Neutrophil (primary cell): ENCODE results near the gene GRB14.

Experiments used
- H3K27ac ChIP-seq: fragments of 200-600 bp; sonication (generic); 2 replicates; pipeline ENCODE4 v1.5.1; 2016; ENCODE audit warnings: mild to moderate bottlenecking, moderate library complexity
- H3K27me3 ChIP-seq: fragments of 200-600 bp; sonication (generic); 2 replicates; pipeline ENCODE4 v1.6.0; 2016; ENCODE audit warnings: mild to moderate bottlenecking
- H3K36me3 ChIP-seq: fragments of 200-600 bp; sonication (generic); 2 replicates; pipeline ENCODE4 v1.5.1; 2017
- H3K4me1 ChIP-seq, 2 experiments: fragments of 200-600 bp in 1 of 2; sonication (generic) in 1 of 2; 1 replicate in 1 of 2; 2 replicates in 1 of 2; pipeline versions ENCODE4 v1.5.1 to v1.6.1; 2013 to 2016; ENCODE audit warnings: low read depth in 1 of 2, low read length in 1 of 2, mild to moderate bottlenecking in 1 of 2, moderate library complexity in 1 of 2; ENCODE audit not compliant: control insufficient read depth in 1 of 2, insufficient read depth in 1 of 2
- H3K4me3 ChIP-seq, 2 experiments: fragments of 200-600 bp in 1 of 2; sonication (generic) in 1 of 2; 1 replicate in 1 of 2; 2 replicates in 1 of 2; pipeline ENCODE4 v1.5.1; 2013 to 2016; ENCODE audit warnings: low read depth in 1 of 2, low read length in 1 of 2, mild to moderate bottlenecking in 1 of 2, moderate library complexity in 1 of 2
- H3K9me3 ChIP-seq: fragments of 200-600 bp; sonication (generic); 2 replicates; pipeline ENCODE4 v1.5.1; 2016
- TF ChIP-seq, protein P1 (sequence below): fragments of 200-600 bp; sonication (generic); IDR thresholded peaks from 2 replicates; pipeline ENCODE4 v1.5.1; 2016; ENCODE audit warnings: antibody characterized with exemption

GRB14 gene

DNA sequence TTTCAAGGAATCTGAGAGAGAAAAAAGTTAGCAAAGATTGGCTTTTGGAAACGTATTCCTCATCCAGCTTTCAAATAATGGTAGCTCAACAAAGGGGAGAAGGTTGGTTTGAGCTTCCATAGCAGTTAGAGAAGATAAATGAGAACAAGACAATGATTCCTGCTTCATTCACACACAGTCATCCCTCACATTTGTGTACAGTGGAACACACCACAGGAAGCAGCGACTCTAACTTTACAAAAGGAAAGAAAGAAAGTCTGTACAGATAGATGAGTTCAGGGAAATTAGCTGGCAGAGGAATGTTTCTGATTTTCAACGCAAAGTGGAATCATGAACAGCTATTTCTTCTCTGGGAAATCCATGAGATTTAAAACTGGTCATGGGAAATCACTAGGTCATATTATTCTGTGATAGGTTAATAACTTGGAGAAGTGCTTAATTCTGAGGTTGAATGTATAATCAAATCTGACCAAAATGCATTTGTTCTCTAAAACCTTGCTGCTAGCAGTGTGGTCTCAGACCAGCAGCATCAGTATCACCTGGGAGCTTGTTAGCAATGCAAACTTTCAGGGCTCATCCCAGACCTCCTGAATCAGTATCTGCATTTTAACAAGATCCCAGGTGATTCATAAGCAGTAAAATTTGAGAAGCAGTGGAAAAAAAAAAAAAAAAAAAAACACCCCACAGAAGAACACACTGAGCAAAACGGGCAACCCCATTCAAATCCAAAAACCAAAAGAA, 112.0 kb downstream of the GRB14 start:
- H3K36me3 ChIP-seq, result no peaks in the 10 kb centered on the region
- no peak overlapping the region for H3K4me3 ChIP-seq
- H3K9me3 ChIP-seq, result no peaks in the 10 kb centered on the region
- no peak overlapping the region for H3K27ac ChIP-seq
- no peaks in the 10 kb centered on the region for H3K27me3 ChIP-seq
- TF ChIP-seq, protein P1, sequence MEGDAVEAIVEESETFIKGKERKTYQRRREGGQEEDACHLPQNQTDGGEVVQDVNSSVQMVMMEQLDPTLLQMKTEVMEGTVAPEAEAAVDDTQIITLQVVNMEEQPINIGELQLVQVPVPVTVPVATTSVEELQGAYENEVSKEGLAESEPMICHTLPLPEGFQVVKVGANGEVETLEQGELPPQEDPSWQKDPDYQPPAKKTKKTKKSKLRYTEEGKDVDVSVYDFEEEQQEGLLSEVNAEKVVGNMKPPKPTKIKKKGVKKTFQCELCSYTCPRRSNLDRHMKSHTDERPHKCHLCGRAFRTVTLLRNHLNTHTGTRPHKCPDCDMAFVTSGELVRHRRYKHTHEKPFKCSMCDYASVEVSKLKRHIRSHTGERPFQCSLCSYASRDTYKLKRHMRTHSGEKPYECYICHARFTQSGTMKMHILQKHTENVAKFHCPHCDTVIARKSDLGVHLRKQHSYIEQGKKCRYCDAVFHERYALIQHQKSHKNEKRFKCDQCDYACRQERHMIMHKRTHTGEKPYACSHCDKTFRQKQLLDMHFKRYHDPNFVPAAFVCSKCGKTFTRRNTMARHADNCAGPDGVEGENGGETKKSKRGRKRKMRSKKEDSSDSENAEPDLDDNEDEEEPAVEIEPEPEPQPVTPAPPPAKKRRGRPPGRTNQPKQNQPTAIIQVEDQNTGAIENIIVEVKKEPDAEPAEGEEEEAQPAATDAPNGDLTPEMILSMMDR, result no peak
- H3K4me1 ChIP-seq, result no peaks in the 10 kb centered on the region

DNA sequence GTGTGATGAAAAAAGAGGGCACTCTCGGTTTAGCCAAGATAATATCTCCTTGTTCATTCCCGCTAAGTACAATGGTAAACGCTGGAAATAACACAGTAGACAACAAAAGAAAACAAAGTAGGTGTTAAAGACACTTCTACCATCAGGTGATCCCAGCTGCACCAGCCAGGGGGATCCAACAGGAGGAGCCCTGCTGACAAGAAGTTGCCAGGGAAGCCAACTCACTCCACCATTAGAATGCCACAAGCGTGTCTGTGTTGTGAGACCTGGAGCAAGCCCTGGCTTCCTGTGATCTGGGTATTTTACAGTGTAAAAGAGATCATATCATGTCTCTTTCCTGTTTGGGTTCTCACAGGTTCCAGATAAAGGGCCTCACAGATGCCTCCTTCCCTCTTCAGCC, 117.0 kb downstream of the GRB14 start:
- no peak overlapping the region for H3K4me3 ChIP-seq
- H3K9me3 ChIP-seq, result no peaks in the 10 kb centered on the region
- H3K36me3 ChIP-seq, result no peaks in the 10 kb centered on the region
- no peaks in the 10 kb centered on the region for H3K4me1 ChIP-seq
- H3K27me3 ChIP-seq, result no peaks in the 10 kb centered on the region
- TF ChIP-seq, protein P1, result no peak
- no peak overlapping the region for H3K27ac ChIP-seq

DNA sequence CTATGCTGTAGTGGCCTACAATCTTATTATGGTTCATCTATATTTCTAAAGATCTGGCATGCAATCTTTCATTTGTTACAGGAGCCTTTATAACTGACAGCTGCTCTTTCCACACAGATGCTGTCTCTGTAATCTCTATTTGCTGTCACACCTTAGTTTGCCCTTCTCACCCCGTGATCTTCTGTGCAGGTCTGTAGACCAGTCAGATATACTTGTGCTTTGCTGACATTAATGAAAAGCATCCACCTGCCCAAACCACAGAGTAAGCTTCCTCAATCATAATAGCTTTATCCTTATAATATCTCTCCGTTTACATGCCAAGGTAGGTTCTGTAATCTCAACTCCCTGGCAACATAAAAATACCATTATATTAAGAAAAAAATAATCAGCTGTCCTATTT, 122.4 kb downstream of the GRB14 start:
- TF ChIP-seq, protein P1, result no peak
- H3K4me3 ChIP-seq, result no peak overlapping the region
- no peaks in the 10 kb centered on the region for H3K9me3 ChIP-seq
- no peaks in the 10 kb centered on the region for H3K27me3 ChIP-seq
- H3K27ac ChIP-seq, result no peak overlapping the region
- no peaks in the 10 kb centered on the region for H3K36me3 ChIP-seq
- no peaks in the 10 kb centered on the region for H3K4me1 ChIP-seq

DNA sequence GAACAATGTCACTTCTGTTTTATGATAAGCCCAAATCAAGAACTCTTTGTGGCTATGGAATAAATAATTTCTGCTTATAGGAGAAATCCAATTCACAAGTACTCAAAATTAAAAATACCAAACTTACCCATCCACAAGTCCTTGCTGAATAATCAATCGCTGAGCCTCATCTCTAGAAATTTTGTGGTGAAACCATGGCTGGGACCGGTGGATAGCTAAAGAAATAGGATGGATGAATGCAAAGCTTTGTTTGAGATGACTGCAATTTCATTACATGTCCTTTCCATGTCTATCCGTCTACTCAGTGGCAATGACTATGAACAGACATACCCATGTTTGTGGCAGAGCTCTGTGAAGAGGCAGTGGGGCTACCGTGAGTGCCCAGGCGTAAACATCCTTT, 124.4 kb downstream of the GRB14 start:
- Histone ChIP-seq H3K4me3 (no peak overlapping the region), H3K27me3 (no peaks in the 10 kb centered on the region), H3K4me1 (no peaks in the 10 kb centered on the region), H3K36me3 (no peaks in the 10 kb centered on the region), H3K27ac (no peak overlapping the region), H3K9me3 (no peaks in the 10 kb centered on the region)
- TF ChIP-seq, protein P1, result no peak

DNA sequence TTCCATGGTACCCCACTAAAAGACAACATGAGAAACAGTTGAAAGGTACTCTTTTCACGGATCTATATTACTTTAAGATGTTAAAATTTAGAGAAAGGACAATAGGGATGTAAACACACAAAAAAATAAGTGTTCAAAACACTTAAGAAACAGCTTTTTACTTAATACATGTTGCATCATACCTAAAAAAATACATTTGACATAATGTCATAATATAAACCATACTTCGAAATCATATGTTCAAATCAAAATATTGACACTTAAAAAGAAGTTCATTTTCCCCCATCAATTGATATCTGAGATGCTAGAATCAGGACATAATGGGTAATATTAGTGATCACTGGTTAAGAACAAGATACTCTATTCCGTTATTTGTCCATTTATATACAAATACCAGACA, 124.9 kb downstream of the GRB14 start:
- Histone ChIP-seq H3K4me3 (no peak overlapping the region), H3K9me3 (no peaks in the 10 kb centered on the region), H3K27ac (no peak overlapping the region), H3K4me1 (no peaks in the 10 kb centered on the region), H3K36me3 (no peaks in the 10 kb centered on the region), H3K27me3 (no peaks in the 10 kb centered on the region)
- TF ChIP-seq, protein P1, result no peak
